Activated CD4-positive, alpha-beta T cell treated with anti-CD3 and anti-CD28 coated beads for 36 hours (primary cell): ENCODE data around the gene SYNE3. TPM values are rescaled to one million over a fixed set of nuclear protein-coding genes. Genes with fewer than 3 reads are reported as not detected.

Experiments
- ATAC-seq: fragments of 200-7000 bp; cut with Tn5 transposase; one replicate; pipeline ENCODE4 v1.10.0; 2021; ENCODE audit warnings: mild to moderate bottlenecking, moderate library complexity
- CTCF ChIA-PET: fragments of 350-600 bp; sonication (Branson Sonifier 250); formaldehyde crosslinking; loops from one replicate; lab custom pipeline; 2021; ENCODE audit warnings: antibody characterized with exemption; lab: Charles Lee
- POLR2A ChIA-PET: fragments of 350-600 bp; sonication (Branson Sonifier 250); formaldehyde crosslinking; loops from one replicate; lab custom pipeline; 2021; ENCODE audit warnings: antibody characterized with exemption, inconsistent platforms; lab: Charles Lee
- DNase-seq: peaks from one replicate; pipeline ENCODE4 v3.0.0-alpha.2; 2020
- H3K27ac Mint-ChIP-seq: one replicate; pipeline ENCODE4 v1.8.0; 2021; ENCODE audit warnings: mixed read lengths
- H3K27me3 Mint-ChIP-seq: one replicate; pipeline ENCODE4 v1.8.0; 2021; ENCODE audit warnings: mixed read lengths
- H3K36me3 Mint-ChIP-seq: one replicate; pipeline ENCODE4 v1.8.0; 2021; ENCODE audit warnings: low read depth, mixed read lengths
- H3K4me1 Mint-ChIP-seq: one replicate; pipeline ENCODE4 v1.8.0; 2021; ENCODE audit warnings: mixed read lengths
- H3K4me3 Mint-ChIP-seq: one replicate; pipeline ENCODE4 v1.8.0; 2021; ENCODE audit warnings: mild to moderate bottlenecking, moderate library complexity, mixed read lengths
- H3K9me3 Mint-ChIP-seq: one replicate; pipeline ENCODE4 v1.8.0; 2021; ENCODE audit warnings: low read depth, mixed read lengths
- intact Hi-C, 2 experiments: fragments of 100-400 bp; cut with DNase I in 1 of 2; cut with micrococcal nuclease in 1 of 2; formaldehyde crosslinking; loops; one replicate each; pipeline versions ENCODE4 v1.14.2 to v1.15.1; 2022 to 2024; cut with DNase I, micrococcal nuclease
- total RNA-seq, 2 experiments: library from RNA; stranded (reverse); gene quantifications; one replicate each; pipeline ENCODE4 v1.2.3, GENCODE V29; 2021

Gene SYNE3
- total RNA-seq, 2 experiments from 2014 or later = 27.3 to 34.2 TPM

- H3K27me3 Mint-ChIP-seq = no peaks in the 10 kb centered on the region
- H3K36me3 Mint-ChIP-seq = peaks cover 1% of the 10 kb centered on the region
- ChIA-PET POLR2A (interaction anchor here (0.9 kb wide), 1 partner anchor 23 kb away, joined by 4 read pairs; the partner anchor contains the start of gene SYNE3), CTCF (interaction anchor here (0.7 to 4.2 kb wide), 3 partner anchors 11 to 102 kb away, joined by 3 to 13 read pairs (median 4); no protein-coding TSS in a partner anchor)
- no peak overlapping the region for H3K4me3 Mint-ChIP-seq
- intact Hi-C loops = loop anchor here in 1 of 2 experiments (10.0 kb wide), 1 partner anchor 224 kb away; the partner anchor contains the start of gene CLMN
- no peaks in the 10 kb centered on the region for H3K9me3 Mint-ChIP-seq
- no peak overlapping the region for H3K27ac Mint-ChIP-seq
- no peak for ATAC-seq
- peaks cover 36% of the 10 kb centered on the region for H3K4me1 Mint-ChIP-seq
- no peak for DNase-seq
Observed at GRCh38 chr14:95538801-95539509, 22.5 kb upstream of the SYNE3 start.

- Mint-ChIP-seq H3K9me3 (no peaks in the 10 kb centered on the region), H3K4me3 (peak overlapping the region; percentile 24), H3K4me1 (peaks cover 39% of the 10 kb centered on the region), H3K27ac (no peak overlapping the region), H3K27me3 (no peaks in the 10 kb centered on the region), H3K36me3 (peaks cover 13% of the 10 kb centered on the region)
- no peak for DNase-seq
- ChIA-PET POLR2A (interaction anchor here (0.7 kb wide), 1 partner anchor 1456 kb away, joined by 3 read pairs; the partner anchor contains the start of genes DDX24 and IFI27L1), CTCF (interaction anchor here (1.6 to 5.0 kb wide), 5 partner anchors 9 to 95 kb away, joined by 3 to 29 read pairs (median 6); partner anchors contain the start of gene SYNE3)
- no peak for ATAC-seq
- intact Hi-C loops = loop anchor here in 1 of 2 experiments (10.0 kb wide), 1 partner anchor 223 kb away; the partner anchor contains the start of gene CLMN
Observed at GRCh38 chr14:95537298-95538089, 21.0 kb upstream of the SYNE3 start.

GRCh38 chr14:95536671-95537070 lies 20.2 kb upstream of the SYNE3 start:
- ATAC-seq (no peak), DNase-seq (no peak)
- no peak overlapping the region for H3K27ac Mint-ChIP-seq
- H3K9me3 Mint-ChIP-seq = no peaks in the 10 kb centered on the region
- no peaks in the 10 kb centered on the region for H3K27me3 Mint-ChIP-seq
- H3K36me3 Mint-ChIP-seq = peaks cover 20% of the 10 kb centered on the region
- H3K4me1 Mint-ChIP-seq = peaks cover 44% of the 10 kb centered on the region
- intact Hi-C loops = loop anchor here in 1 of 2 experiments (10.0 kb wide), 1 partner anchor 222 kb away; the partner anchor contains the start of gene CLMN
- H3K4me3 Mint-ChIP-seq = peak overlapping the region; percentile 93
- ChIA-PET CTCF (interaction anchor here (0.8 to 5.0 kb wide), 8 partner anchors 10 to 272 kb away, joined by 3 to 29 read pairs (median 4); partner anchors contain the start of gene SYNE3), POLR2A (interaction anchor here (0.7 kb wide), 1 partner anchor 1455 kb away, joined by 3 read pairs; the partner anchor contains the start of genes DDX24 and IFI27L1)

GRCh38 chr14:95536036-95536593 lies 19.7 kb upstream of the SYNE3 start:
- no peak for DNase-seq
- peak overlapping the region; percentile 87 for H3K27ac Mint-ChIP-seq
- peak overlapping the region; percentile 93 for H3K4me3 Mint-ChIP-seq
- no peak for ATAC-seq
- H3K36me3 Mint-ChIP-seq = peaks cover 25% of the 10 kb centered on the region
- ChIA-PET CTCF (interaction anchor here (0.6 to 5.0 kb wide), 9 partner anchors 9 to 485 kb away, joined by 3 to 29 read pairs (median 4); partner anchors contain the start of gene SYNE3), POLR2A (interaction anchor here (0.6 to 1.0 kb wide), 2 partner anchors 46 to 381 kb away, joined by 3 read pairs; no protein-coding TSS in a partner anchor)
- H3K27me3 Mint-ChIP-seq = no peaks in the 10 kb centered on the region
- intact Hi-C loops = loop anchor here in 1 of 2 experiments (10.0 kb wide), 1 partner anchor 221 kb away; the partner anchor contains the start of gene CLMN
- H3K4me1 Mint-ChIP-seq = peaks cover 49% of the 10 kb centered on the region
- no peaks in the 10 kb centered on the region for H3K9me3 Mint-ChIP-seq

GRCh38 chr14:95535226-95536021 lies 19.0 kb upstream of the SYNE3 start:
- Mint-ChIP-seq H3K4me3 (peak overlapping the region; percentile 93), H3K9me3 (no peaks in the 10 kb centered on the region), H3K36me3 (peaks cover 31% of the 10 kb centered on the region), H3K27ac (peak overlapping the region; percentile 87), H3K27me3 (no peaks in the 10 kb centered on the region), H3K4me1 (peaks cover 52% of the 10 kb centered on the region)
- ATAC-seq (no peak), DNase-seq (peak; percentile 38)
- ChIA-PET POLR2A (interaction anchor here (1.0 to 2.8 kb wide), 2 partner anchors 12 to 45 kb away, joined by 3 to 30 read pairs; no protein-coding TSS in a partner anchor), CTCF (interaction anchor here (0.6 to 5.0 kb wide), 8 partner anchors 8 to 486 kb away, joined by 3 to 29 read pairs (median 10); no protein-coding TSS in a partner anchor)
- intact Hi-C loops = loop anchor here (2.0 to 10.0 kb wide), 3 partner anchors 93 to 221 kb away; partner anchors contain the start of gene CLMN (in 2 of the 2)

- peaks cover 60% of the 10 kb centered on the region for H3K4me1 Mint-ChIP-seq
- POLR2A ChIA-PET = interaction anchor here (2.8 kb wide), 1 partner anchor 11 kb away, joined by 30 read pairs; no protein-coding TSS in a partner anchor
- H3K36me3 Mint-ChIP-seq = peaks cover 34% of the 10 kb centered on the region
- CTCF ChIA-PET = interaction anchor here (0.6 to 5.0 kb wide), 11 partner anchors 8 to 107 kb away, joined by 3 to 29 read pairs (median 9); partner anchors contain the start of gene SYNE3
- H3K27ac Mint-ChIP-seq = peak within 1 kb of the TSS; percentile 94
- ATAC-seq (peak; percentile 94), DNase-seq (peak; percentile 98)
- H3K4me3 Mint-ChIP-seq = peak within 1 kb of the TSS; percentile 93
- H3K9me3 Mint-ChIP-seq = no peaks in the 10 kb centered on the region
- H3K27me3 Mint-ChIP-seq = no peaks in the 10 kb centered on the region
- intact Hi-C loops = loop anchor here (1.0 to 10.0 kb wide), 15 partner anchors 11 to 1452 kb away; partner anchors contain the start of genes CLMN (in 2 of the 2), DICER1 (in 2 of the 2), SYNE3 (in 2 of the 2) and ATG2B (in 1 of the 2)
Observed at GRCh38 chr14:95534299-95535225, 18.1 kb upstream of the SYNE3 start, which contains the start of gene GLRX5. TSS of gene GLRX5 (plus strand) at chr14:95535050. CDS start at chr14:95535090, 40 bp downstream.

GRCh38 chr14:95533822-95534221 lies 17.4 kb upstream of the SYNE3 start:
- H3K9me3 Mint-ChIP-seq = no peaks in the 10 kb centered on the region
- peak overlapping the region; percentile 93 for H3K4me3 Mint-ChIP-seq
- peaks cover 62% of the 10 kb centered on the region for H3K4me1 Mint-ChIP-seq
- DNase-seq = no peak
- H3K27ac Mint-ChIP-seq = peak overlapping the region; percentile 94
- CTCF ChIA-PET = interaction anchor here (0.6 to 5.0 kb wide), 10 partner anchors 10 to 1078 kb away, joined by 3 to 29 read pairs (median 8); partner anchors contain the start of gene SYNE3
- no peaks in the 10 kb centered on the region for H3K27me3 Mint-ChIP-seq
- POLR2A ChIA-PET = interaction anchor here (2.8 kb wide), 1 partner anchor 10 kb away, joined by 30 read pairs; no protein-coding TSS in a partner anchor
- no peak for ATAC-seq
- peaks cover 39% of the 10 kb centered on the region for H3K36me3 Mint-ChIP-seq
- intact Hi-C loops = loop anchor here (1.0 to 10.0 kb wide), 15 partner anchors 11 to 1452 kb away; partner anchors contain the start of genes CLMN (in 2 of the 2), DICER1 (in 2 of the 2), SYNE3 (in 2 of the 2) and ATG2B (in 1 of the 2)

GRCh38 chr14:95533391-95533821 lies 17.0 kb upstream of the SYNE3 start:
- ATAC-seq (no peak), DNase-seq (peak; percentile 49)
- H3K27me3 Mint-ChIP-seq = no peaks in the 10 kb centered on the region
- ChIA-PET CTCF (interaction anchor here (0.6 to 5.0 kb wide), 8 partner anchors 10 to 1078 kb away, joined by 3 to 29 read pairs (median 8); partner anchors contain the start of gene SYNE3), POLR2A (interaction anchor here (0.7 to 2.8 kb wide), 2 partner anchors 10 to 53 kb away, joined by 3 to 30 read pairs; no protein-coding TSS in a partner anchor)
- peaks cover 63% of the 10 kb centered on the region for H3K4me1 Mint-ChIP-seq
- intact Hi-C loops = loop anchor here (5.0 to 10.0 kb wide), 5 partner anchors 36 to 1451 kb away; partner anchors contain the start of genes CLMN (in 1 of the 2), DDX24 (in 1 of the 2), DICER1 (in 1 of the 2) and IFI27L1 (in 1 of the 2)
- peak overlapping the region; percentile 93 for H3K4me3 Mint-ChIP-seq
- H3K36me3 Mint-ChIP-seq = peaks cover 39% of the 10 kb centered on the region
- no peaks in the 10 kb centered on the region for H3K9me3 Mint-ChIP-seq
- peak overlapping the region; percentile 94 for H3K27ac Mint-ChIP-seq
